Fibroblast of pulmonary artery (primary cell): Measurements from ENCODE around the gene TMEM175.

Experiments used
- DNase-seq: peaks from one replicate; pipeline ENCODE4 v3.0.0-alpha.2; 2010; ENCODE audit warnings: low read depth
- H3K4me3 ChIP-seq: replicated peaks from 2 replicates; pipeline ENCODE4 v1.5.1; 2011; ENCODE audit warnings: low read depth, mild to moderate bottlenecking, control low read depth, low read length, moderate library complexity
- TF ChIP-seq, protein P1 (sequence below): IDR thresholded peaks from 2 replicates; pipeline ENCODE4 v1.5.1; 2011; ENCODE audit warnings: mild to moderate bottlenecking, control low read depth, low read length, inconsistent platforms; ENCODE audit errors: missing control alignments

TMEM175 gene

DNA sequence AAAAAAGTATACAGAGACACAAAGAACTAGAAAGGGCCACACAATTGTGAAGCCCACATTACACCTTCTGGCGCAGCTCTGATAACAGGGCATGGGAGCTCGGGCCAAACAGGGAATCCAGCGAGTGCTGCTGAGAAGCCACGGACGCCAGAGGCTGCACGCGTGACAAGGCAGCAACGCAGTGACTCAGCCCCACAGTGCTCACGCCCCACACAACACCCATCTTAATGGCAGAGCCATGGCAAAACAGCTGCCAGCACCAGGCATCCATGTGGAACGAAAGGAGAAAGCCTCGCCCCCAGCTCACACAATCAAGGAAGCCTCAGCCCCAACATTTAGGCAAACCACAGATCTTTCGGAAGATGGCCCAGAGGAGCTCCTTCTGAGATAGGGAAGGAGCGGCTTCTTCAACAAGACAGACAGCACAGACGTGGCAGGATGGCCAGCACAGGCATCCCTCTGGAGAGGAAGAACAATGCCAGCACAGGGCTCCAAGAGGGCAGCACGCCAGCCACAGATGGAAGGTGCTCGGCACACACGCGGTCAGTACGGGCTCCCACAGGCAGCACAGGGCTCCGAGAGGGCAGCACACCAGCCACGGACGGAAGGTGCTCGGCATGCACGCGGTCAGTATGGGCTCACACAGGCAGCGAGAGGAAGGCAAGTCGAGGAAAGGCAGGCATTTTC is 33.2 kb upstream of the TMEM175 start:
- DNase-seq, result no peak
- TF ChIP-seq, protein P1, sequence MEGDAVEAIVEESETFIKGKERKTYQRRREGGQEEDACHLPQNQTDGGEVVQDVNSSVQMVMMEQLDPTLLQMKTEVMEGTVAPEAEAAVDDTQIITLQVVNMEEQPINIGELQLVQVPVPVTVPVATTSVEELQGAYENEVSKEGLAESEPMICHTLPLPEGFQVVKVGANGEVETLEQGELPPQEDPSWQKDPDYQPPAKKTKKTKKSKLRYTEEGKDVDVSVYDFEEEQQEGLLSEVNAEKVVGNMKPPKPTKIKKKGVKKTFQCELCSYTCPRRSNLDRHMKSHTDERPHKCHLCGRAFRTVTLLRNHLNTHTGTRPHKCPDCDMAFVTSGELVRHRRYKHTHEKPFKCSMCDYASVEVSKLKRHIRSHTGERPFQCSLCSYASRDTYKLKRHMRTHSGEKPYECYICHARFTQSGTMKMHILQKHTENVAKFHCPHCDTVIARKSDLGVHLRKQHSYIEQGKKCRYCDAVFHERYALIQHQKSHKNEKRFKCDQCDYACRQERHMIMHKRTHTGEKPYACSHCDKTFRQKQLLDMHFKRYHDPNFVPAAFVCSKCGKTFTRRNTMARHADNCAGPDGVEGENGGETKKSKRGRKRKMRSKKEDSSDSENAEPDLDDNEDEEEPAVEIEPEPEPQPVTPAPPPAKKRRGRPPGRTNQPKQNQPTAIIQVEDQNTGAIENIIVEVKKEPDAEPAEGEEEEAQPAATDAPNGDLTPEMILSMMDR, result no peak
- no peak overlapping the region for H3K4me3 ChIP-seq

DNA sequence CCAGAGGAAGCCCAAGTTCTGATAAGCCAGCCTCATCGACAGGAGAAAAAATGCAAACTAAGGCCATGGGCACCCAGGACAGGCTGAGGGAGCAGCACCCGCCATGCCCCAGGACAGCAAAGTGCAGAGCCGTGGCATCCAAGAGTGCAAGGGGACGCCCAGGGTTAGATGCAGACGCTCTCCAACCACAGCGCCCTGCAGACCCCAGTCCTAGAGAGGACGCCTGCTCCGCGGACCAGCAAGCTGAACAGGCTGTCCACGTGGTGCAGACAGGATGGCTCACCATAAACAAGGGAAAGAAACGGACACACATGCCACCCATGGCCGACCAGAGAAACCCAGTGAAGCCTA is 32.7 kb upstream of the TMEM175 start:
- no peak for DNase-seq
- TF ChIP-seq, protein P1, result no peak
- no peak overlapping the region for H3K4me3 ChIP-seq

DNA sequence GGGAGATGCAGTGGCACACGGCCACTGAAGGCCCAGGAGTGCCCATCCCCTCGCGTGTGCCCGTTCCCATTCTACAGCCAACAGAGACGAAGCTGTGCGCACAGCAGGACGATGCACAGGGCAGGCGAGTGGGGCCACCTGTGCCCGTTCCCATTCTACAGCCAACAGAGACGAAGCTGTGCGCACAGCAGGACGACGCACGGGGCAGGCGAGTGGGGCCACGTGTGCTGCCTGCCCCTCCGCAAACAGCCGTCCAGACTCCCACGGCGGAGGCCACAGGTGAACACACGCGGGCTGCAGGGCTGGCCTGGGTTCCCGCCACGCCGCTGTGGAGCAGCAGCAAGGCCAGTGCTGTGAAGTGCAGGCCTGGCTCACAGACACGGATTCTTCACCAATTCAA is 32.2 kb upstream of the TMEM175 start:
- DNase-seq, result no peak
- TF ChIP-seq, protein P1, result no peak
- H3K4me3 ChIP-seq, result no peak overlapping the region

DNA sequence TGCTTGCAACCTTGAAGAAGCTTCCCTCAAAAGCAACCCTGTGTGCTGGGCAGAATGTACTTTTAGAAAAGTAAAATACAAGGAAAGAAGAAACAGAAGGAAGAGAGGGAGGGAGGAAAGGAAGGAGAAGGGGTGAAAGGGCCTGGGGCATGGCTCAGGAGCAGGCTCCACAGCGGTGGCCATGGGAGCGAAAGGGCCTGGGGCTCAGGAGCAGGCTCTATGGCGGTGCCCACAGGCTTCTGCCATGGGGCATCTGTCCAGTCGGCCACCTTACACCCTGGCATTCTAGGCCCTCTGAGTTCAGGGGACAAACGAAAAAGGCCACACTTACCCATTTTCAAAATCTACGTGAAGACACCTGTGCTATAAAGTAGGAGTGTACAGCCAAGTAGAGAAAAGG is 31.5 kb upstream of the TMEM175 start:
- TF ChIP-seq, protein P1, result no peak
- H3K4me3 ChIP-seq, result no peak overlapping the region
- no peak for DNase-seq

DNA sequence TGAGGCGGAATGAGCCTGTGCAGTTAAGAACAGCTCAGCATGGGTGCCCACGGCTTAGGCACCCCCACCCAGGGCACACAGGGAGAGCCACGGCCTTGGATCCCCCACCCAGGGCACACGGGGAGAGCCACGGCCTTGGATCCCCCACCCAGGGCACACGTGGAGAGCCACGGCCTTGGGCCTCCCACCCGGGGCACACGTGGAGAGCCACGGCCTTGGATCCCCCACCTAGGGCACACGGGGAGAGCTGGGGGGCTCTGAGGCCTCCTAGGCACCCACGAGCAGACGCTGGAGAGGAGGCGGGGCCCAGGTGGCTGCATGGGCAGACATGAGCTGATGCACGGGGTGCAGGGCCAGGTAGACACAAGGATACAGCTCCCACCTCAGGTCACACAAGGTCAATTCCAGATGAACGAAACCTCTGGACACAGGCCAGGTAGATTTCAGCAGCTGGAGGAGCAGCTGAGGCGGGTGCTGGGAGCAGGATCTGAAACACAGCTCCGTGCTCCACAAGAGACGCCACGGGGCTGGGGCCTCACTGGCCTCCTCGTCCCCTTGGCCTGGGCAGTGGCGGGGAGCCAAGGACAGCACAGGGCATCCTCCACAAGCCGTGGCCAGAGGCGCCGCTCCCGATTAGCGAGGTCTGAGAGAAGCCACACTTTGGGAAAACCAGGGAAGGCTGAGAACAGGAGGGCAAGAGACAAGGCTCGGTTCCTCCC is 30.9 kb upstream of the TMEM175 start:
- no peak for DNase-seq
- no peak overlapping the region for H3K4me3 ChIP-seq
- TF ChIP-seq, protein P1, result no peak

DNA sequence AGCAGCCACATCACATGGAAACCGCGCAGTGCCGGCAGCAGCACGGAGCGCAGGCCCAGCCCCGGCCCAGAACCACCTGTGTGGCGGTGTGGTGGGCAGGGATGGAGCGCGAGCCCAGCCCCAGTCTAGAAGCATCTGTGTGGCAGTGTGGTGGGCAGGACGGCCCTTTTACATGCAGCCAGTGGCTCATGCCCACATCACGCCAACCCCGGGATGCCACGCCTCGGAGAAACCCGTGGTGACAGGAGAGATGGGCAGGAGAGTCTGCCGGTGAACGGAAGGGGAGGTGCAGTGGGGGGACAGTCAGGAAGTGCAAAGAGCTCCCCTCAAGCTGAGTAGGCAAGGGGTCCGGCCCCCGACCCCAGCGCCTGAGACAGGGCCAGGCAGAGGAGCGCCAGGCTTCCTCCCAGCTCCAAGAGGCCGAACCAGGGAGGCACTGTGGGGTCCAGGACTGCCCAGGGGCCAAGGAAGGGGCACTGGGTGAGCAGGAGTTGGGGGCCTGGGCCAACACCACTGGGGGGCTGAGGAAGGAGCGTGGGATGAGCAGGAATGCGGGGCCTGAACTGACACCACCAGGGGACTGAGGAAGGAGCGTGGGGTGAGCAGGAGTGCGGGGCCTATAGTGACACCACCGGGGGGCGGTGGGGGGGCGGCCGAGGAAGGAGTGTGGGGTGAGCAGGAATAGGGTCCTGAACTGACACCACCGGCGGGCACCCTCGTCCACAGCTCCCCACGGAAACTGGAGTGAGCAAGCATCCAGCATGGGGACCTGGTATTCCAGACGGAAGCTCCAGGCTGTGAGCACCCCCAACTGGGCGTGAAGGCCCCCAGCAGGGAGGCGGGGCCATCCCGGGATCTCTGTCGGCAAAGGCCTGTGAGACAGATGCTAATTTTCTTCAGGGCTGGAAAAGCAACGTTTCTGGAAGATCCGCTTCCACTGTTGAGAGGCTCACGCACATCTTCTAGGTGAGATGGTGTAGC is 28.9 kb upstream of the TMEM175 start:
- TF ChIP-seq, protein P1, result no peak
- no peak for DNase-seq
- H3K4me3 ChIP-seq, result no peak overlapping the region
